GM18502 (cell line): ENCODE measurements around the gene KARS1.
A peak's percentile ranks its signal among the peaks of the same experiment; 100 is the strongest.

Experiments
- ATAC-seq: cut with Tn5 transposase; IDR thresholded peaks from one replicate; pipeline ENCODE4 v1.9.1; 2021; ENCODE audit warnings: mild to moderate bottlenecking; ENCODE audit not compliant: unreplicated experiment, poor library complexity

The KARS1 gene

DNA sequence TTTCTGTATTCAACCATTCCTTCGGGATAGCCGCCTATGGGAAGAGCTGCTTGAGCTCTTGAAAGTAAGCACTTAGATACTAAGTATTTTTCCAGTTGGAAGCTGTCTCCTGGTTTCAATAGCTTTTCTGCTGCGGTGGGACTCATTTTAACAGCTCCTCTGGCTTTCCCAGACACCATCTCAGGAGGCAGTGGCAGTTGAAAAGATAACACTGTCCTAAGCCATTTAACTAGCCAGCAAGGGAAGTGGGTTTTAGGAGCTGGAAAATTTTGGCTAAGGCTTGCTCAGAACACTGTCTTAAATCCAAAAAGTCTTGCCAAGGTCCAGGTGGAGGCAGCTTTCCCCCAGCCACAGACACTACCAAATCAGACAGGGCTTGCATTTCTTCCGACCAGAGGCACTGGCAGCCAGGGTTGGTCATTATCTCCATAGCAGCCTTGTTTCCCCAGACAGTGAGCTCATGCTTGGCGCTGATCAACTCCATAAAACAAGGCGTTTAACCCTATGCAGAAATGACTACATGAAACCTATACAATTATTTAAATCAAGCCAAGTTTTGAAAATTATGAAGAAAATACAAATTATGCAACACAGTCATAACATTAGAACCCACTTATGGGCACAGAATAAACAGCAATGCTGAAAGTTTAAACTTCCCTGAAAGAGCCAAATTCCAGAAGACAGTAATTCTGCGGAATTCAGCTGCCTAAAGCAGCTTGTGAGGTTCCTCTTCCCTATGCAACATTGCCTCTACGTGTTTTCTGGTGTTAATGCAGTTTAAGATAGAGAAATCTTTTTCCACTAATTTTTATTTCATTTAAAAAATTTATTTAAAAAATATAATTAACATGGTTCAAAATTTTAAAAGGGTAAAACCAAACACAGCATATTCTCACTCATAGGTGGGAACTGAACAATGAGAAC lies 56.3 kb downstream of the KARS1 start:
- ATAC-seq = no peak

DNA sequence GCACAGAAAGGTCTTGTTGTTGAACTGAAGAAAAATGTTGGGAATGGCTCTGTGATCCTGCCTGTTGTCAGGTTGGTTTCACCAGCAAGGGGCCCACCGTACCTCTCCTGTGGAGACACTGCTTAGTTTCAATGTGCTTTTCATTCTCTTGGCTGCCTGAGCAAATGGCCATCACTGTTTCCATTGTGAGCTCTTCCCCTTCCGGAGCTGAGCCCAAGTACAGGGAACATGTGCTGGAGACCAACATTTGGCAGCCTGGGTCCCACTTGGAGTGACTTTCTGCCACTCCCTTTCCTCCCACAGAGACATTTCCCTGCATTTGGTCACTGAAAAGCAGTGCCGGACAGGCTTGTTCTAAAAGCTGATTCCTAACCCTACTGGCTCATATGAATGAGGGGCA lies 58.2 kb downstream of the KARS1 start:
- ATAC-seq = no peak

DNA sequence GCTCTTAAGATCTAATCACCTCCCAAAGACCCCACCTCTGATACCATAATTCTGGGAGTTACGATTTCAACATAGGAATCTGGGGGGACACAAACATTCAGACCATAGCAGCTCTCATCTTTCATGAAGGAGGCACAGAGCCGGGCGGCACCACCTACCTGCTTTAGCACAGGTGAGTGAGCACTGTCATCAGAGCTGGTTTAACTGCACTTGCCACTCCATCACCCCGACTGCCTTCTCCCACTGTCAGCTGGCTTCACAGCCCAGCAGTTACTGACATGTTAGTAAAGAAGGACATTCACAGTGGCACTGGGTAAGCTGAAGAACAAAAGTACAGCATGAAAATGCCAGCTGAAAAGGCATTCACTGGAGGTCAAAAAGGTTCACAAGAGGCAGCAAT lies 58.7 kb downstream of the KARS1 start:
- ATAC-seq = no peak

DNA sequence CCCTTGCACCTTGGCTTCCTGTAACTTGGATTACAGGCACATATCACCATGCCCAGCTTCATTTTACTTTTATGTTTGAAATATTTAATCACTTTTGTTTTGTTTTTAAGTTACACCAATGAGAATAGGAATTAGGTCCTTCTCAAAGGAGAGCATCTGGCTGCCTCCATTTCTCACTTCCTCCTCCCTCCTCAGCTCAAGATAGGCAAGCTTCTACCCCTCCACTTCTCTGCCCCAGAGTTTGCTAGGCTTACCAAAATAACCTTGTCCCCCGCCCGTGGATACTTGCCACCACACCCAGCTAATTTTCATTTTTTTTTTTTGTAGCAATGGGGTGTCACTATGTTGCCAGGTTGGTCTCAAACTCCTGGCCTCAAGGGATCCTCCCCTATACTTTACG lies 63.4 kb downstream of the KARS1 start:
- ATAC-seq = peak; percentile 81

DNA sequence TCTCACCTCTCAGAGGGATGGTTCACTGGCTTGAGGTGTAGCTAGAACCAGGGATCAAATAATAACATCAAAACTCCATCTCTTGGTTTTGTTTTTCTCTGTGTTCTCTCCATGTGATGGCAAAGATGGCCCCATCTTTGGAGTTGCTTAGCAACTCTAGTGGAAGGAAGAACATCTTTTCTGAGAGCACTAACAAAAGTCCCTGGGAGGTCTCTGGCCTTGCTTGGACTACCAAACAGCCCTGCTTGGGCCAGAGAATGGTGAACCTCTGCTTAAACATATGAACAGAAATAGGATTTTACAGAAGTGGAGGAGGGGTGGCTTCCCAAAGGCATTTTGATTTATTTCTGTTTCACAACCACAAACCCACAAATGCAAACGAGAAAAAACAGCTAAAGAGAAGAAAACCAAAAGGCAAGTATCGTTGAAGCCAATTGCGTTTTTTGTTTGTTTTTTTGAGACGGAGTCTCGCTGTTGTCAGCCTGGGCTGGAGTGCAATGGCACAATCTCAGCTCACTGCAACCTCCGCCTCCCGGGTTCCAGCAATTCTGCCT lies 68.1 kb downstream of the KARS1 start:
- ATAC-seq = no peak

DNA sequence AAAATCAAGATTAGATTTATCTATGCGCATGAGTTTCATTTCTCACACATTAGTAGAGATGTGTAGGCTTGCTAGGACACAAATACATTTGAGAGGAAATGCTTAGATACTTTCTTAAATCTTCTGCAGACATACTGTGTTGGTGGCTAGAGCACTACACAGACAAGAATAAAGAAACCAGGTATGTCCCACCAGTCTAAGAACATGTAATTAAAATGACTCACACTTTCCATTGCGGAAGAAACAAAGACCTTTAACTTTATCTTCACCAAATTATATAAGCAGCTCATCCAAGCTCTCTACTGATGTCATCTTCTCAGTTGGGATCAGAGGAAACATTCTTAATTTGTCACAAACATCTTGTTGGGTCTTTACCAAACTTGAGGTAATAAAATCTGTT lies 68.7 kb downstream of the KARS1 start:
- ATAC-seq = no peak

DNA sequence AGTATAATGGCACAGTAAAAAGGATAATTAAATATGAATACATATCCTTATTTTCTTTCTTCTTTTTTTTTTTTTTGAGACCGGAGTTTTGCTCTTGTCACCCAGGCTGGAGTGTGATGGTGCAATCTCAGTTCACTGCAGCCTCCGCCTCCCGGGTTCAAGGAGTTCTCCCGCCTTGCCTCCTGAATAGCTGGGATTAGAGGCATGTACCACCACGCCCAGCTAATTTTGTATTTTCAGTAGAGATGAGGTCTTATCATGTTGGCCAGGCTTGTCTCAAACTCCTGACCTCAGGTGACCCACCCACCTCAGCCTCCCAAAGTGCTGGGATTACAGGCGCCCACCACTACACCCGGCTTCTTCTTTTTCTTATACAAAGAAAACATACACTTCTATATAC lies 69.3 kb downstream of the KARS1 start:
- no peak for ATAC-seq
